Neural cell (in vitro differentiated cells): ENCODE measurements around the gene CD151. TPM values are rescaled to one million over a fixed set of nuclear protein-coding genes. Genes with fewer than 3 reads are reported as not detected.

Experiments
- H2AFZ ChIP-seq: fragments of 200-600, 300-800 bp; sonication (generic), shearing (Covaris generic); 2 replicates; pipeline ENCODE4 v1.6.0; 2014; ENCODE audit warnings: low read depth, mild to moderate bottlenecking, antibody characterized with exemption, low read length, moderate library complexity
- H3F3A ChIP-seq: fragments of 200-600 bp; shearing (Covaris generic); 2 replicates; pipeline ENCODE4 v1.6.1; 2016; ENCODE audit warnings: mild to moderate bottlenecking, moderate library complexity, mixed read lengths, antibody characterized with exemption, low read length; ENCODE audit not compliant: insufficient read depth, poor library complexity, severe bottlenecking
- H3K27ac ChIP-seq: fragments of 200-600, 300-800 bp; sonication (generic), shearing (Covaris generic); 2 replicates; pipeline ENCODE4 v1.5.1; 2014; ENCODE audit warnings: mild to moderate bottlenecking, low read length, moderate library complexity
- H3K27me3 ChIP-seq: fragments of 300-800, 200-600 bp; sonication (generic), shearing (Covaris generic); 2 replicates; pipeline ENCODE4 v1.6.0; 2014; ENCODE audit warnings: mild to moderate bottlenecking, low read depth, low read length, moderate library complexity; ENCODE audit not compliant: insufficient read depth
- H3K36me3 ChIP-seq: fragments of 300-800, 200-600 bp; sonication (generic), shearing (Covaris generic); 2 replicates; pipeline ENCODE4 v1.5.1; 2014; ENCODE audit warnings: mild to moderate bottlenecking, antibody characterized with exemption, low read length, moderate library complexity; ENCODE audit not compliant: insufficient read depth
- H3K4me2 ChIP-seq: fragments of 300-800, 200-600 bp; sonication (generic), shearing (Covaris generic); 2 replicates; pipeline ENCODE4 v1.6.0; 2014; ENCODE audit warnings: mild to moderate bottlenecking, low read length
- H3K4me3 ChIP-seq: fragments of 300-800, 200-600 bp; sonication (generic), shearing (Covaris generic); 2 replicates; pipeline ENCODE4 v1.5.1; 2014; ENCODE audit warnings: mild to moderate bottlenecking, low read length, moderate library complexity
- H3K79me2 ChIP-seq: fragments of 200-600 bp; shearing (Covaris generic); replicated peaks from 2 replicates; pipeline ENCODE4 v1.6.0; 2014; ENCODE audit warnings: mild to moderate bottlenecking, low read length, moderate library complexity; ENCODE audit not compliant: insufficient read depth
- H3K9ac ChIP-seq: fragments of 300-800, 200-600 bp; sonication (generic), shearing (Covaris generic); 2 replicates; pipeline ENCODE4 v1.6.1; 2016; ENCODE audit warnings: mild to moderate bottlenecking, low read length, mixed read lengths
- H3K9me2 ChIP-seq: fragments of 200-600 bp; shearing (Covaris generic); 2 replicates; pipeline ENCODE4 v1.6.1; 2016; ENCODE audit warnings: mild to moderate bottlenecking, low read length, mixed read lengths; ENCODE audit not compliant: insufficient read depth
- H3K9me3 ChIP-seq: fragments of 200-600, 300-800 bp; sonication (generic), shearing (Covaris generic); 2 replicates; pipeline ENCODE4 v1.6.1; 2016; ENCODE audit warnings: mild to moderate bottlenecking, mixed run types, low read length, moderate library complexity, mixed read lengths
- H4K20me1 ChIP-seq: fragments of 200-600 bp; shearing (Covaris generic); 2 replicates; pipeline ENCODE4 v1.6.1; 2016; ENCODE audit warnings: mild to moderate bottlenecking, mixed run types; ENCODE audit not compliant: insufficient read depth
- EP300 ChIP-seq: fragments of 450-650 bp; conservative IDR thresholded peaks from 2 replicates; pipeline ENCODE4 v1.6.1; 2014; ENCODE audit warnings: antibody characterized with exemption, mild to moderate bottlenecking, moderate library complexity; ENCODE audit not compliant: poor library complexity, severe bottlenecking
- EZH2 ChIP-seq: fragments of 200-600, 300-800 bp; shearing (Covaris generic), sonication (generic); IDR thresholded peaks from 2 replicates; pipeline ENCODE4 v1.6.1; 2014; ENCODE audit warnings: antibody characterized with exemption, low read length, borderline replicate concordance, mild to moderate bottlenecking; ENCODE audit not compliant: insufficient read depth, poor library complexity, severe bottlenecking
- MXI1 ChIP-seq: fragments of 450-650 bp; conservative IDR thresholded peaks from 2 replicates; pipeline ENCODE4 v1.6.1; 2014; ENCODE audit warnings: antibody characterized with exemption, mild to moderate bottlenecking; ENCODE audit not compliant: poor library complexity, severe bottlenecking
- POLR2AphosphoS5 ChIP-seq: IDR thresholded peaks from 2 replicates; pipeline ENCODE4 v1.6.1; 2012
- RAD21 ChIP-seq: fragments of 450-650 bp; conservative IDR thresholded peaks from 2 replicates; pipeline ENCODE4 v1.6.1; 2014; ENCODE audit warnings: antibody characterized with exemption, mild to moderate bottlenecking, moderate library complexity
- SMC3 ChIP-seq: fragments of 450-650 bp; conservative IDR thresholded peaks from 2 replicates; pipeline ENCODE4 v1.6.1; 2014; ENCODE audit warnings: antibody characterized with exemption, mild to moderate bottlenecking, moderate library complexity; ENCODE audit not compliant: poor library complexity
- TAF1 ChIP-seq: IDR thresholded peaks from 2 replicates; pipeline ENCODE4 v1.6.1; 2012; ENCODE audit warnings: low read depth
- polyA plus RNA-seq: library from polyadenylated mRNA; depleted of rRNA; stranded (reverse); fragments of >200 nt; gene quantifications from 2 replicates; pipeline ENCODE4 v1.2.3, GENCODE V29; 2014
- TF ChIP-seq, protein P1 (sequence below): fragments of 450-650 bp; IDR thresholded peaks from 2 replicates; pipeline ENCODE4 v1.5.1; 2014; ENCODE audit warnings: antibody characterized with exemption, mild to moderate bottlenecking, moderate library complexity; ENCODE audit not compliant: poor library complexity, severe bottlenecking
- TF ChIP-seq, protein P2 (sequence below): IDR thresholded peaks from 2 replicates; pipeline ENCODE4 v1.6.1; 2012; ENCODE audit warnings: borderline replicate concordance

The CD151 gene
- polyA plus RNA-seq, 1 donor from 2014 or later = 70.8 TPM

DNA sequence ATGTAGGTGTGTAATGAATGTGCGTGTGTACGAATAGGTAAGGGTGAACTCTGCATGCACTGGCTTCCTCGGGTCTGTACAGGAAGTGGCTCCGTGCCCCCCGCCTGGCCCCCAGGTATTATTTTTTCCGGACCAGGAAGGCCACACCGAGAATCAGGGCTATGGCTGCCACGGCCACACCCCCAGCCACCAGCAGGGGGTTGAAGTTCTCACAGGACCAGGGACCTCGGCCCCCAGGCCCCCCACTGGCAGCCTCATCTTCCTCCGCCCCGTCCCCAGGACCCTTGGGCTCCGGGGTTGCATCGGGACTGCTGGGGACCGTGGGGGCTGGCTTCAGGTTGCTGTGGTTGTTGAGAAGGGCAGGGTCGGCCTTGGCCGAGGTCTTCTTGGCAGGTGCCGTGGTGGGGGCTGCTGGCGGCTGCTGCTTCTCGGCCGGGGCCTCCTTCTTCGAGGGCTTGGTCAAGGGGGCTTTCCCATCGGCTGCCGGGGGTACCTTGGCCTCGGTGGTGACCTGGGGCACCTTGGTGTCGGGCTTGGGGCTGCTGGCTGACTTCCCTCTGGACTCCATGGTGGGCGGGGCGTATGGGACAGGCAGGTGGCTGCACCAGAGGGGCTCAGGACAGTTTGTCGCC is 44.6 kb upstream of the CD151 start:
- peak overlapping the region; percentile 83 for H3K4me3 ChIP-seq
- no peak overlapping the region for H3K4me2 ChIP-seq
- H3K27me3 ChIP-seq = no peaks in the 10 kb centered on the region
- no peak overlapping the region for H3K9ac ChIP-seq
- no peaks in the 10 kb centered on the region for H4K20me1 ChIP-seq
- no peaks in the 10 kb centered on the region for H3F3A ChIP-seq
- H3K9me2 ChIP-seq = no peaks in the 10 kb centered on the region
- H3K27ac ChIP-seq = no peak overlapping the region
- TF ChIP-seq EZH2 (no peak), EP300 (no peak), TAF1 (no peak), SMC3 (no peak), MXI1 (no peak), POLR2AphosphoS5 (no peak), RAD21 (no peak)
- TF ChIP-seq, protein P1, sequence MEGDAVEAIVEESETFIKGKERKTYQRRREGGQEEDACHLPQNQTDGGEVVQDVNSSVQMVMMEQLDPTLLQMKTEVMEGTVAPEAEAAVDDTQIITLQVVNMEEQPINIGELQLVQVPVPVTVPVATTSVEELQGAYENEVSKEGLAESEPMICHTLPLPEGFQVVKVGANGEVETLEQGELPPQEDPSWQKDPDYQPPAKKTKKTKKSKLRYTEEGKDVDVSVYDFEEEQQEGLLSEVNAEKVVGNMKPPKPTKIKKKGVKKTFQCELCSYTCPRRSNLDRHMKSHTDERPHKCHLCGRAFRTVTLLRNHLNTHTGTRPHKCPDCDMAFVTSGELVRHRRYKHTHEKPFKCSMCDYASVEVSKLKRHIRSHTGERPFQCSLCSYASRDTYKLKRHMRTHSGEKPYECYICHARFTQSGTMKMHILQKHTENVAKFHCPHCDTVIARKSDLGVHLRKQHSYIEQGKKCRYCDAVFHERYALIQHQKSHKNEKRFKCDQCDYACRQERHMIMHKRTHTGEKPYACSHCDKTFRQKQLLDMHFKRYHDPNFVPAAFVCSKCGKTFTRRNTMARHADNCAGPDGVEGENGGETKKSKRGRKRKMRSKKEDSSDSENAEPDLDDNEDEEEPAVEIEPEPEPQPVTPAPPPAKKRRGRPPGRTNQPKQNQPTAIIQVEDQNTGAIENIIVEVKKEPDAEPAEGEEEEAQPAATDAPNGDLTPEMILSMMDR = no peak
- TF ChIP-seq, protein P2, sequence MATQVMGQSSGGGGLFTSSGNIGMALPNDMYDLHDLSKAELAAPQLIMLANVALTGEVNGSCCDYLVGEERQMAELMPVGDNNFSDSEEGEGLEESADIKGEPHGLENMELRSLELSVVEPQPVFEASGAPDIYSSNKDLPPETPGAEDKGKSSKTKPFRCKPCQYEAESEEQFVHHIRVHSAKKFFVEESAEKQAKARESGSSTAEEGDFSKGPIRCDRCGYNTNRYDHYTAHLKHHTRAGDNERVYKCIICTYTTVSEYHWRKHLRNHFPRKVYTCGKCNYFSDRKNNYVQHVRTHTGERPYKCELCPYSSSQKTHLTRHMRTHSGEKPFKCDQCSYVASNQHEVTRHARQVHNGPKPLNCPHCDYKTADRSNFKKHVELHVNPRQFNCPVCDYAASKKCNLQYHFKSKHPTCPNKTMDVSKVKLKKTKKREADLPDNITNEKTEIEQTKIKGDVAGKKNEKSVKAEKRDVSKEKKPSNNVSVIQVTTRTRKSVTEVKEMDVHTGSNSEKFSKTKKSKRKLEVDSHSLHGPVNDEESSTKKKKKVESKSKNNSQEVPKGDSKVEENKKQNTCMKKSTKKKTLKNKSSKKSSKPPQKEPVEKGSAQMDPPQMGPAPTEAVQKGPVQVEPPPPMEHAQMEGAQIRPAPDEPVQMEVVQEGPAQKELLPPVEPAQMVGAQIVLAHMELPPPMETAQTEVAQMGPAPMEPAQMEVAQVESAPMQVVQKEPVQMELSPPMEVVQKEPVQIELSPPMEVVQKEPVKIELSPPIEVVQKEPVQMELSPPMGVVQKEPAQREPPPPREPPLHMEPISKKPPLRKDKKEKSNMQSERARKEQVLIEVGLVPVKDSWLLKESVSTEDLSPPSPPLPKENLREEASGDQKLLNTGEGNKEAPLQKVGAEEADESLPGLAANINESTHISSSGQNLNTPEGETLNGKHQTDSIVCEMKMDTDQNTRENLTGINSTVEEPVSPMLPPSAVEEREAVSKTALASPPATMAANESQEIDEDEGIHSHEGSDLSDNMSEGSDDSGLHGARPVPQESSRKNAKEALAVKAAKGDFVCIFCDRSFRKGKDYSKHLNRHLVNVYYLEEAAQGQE = no peak
- H3K9me3 ChIP-seq = no peaks in the 10 kb centered on the region
- no peak overlapping the region for H2AFZ ChIP-seq
- no peaks in the 10 kb centered on the region for H3K36me3 ChIP-seq
- H3K79me2 ChIP-seq = peaks cover 6% of the 10 kb centered on the region

DNA sequence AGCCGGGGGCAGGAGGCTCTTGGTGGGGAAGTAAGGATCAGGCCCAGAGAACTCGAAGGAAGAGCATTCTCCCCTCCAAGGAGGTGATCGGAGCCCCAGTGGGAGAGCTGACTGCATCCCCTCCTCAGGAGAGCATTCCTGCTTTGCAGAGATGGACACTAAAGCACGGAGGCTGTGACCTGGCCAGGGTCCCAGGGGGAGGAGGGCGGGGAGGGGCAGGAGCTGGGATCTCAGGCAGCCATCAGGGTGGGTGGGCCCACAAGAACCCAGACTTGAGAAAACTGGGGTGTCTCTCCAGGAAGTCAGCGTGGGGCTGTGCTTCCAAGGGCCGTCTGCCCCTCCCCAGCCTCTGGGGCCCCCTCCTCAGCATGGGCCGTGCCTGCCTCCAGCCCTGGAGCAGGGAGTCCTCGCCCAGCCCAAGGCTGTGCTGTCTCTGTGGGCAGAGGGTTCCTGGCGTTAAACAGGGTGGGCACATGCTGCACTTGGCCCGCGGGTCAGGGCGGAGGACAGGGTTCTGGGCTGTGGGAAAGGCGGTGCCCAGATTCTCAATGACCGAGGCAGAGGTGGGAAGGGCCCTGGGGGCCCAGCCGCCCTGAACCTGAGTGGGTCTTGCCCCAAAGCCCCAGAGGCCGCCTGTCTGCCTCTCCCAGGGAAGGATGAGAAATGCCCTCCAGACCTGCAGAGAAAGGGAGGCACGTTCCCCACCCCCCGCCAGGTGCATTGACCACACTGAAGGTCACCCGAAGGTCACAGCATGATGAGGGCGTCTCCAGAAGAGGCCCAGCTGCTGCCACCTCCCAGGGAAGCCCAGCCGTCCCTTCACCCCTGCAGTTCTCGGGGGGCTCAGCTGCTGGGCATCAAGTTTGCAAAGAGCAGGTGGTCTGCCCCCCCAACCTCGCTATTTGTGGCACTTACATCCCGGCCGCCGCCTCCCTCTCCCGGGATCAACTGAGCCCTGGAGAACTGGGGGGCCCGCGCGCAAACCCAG is 43.5 kb upstream of the CD151 start:
- no peaks in the 10 kb centered on the region for H3K27me3 ChIP-seq
- peak overlapping the region; percentile 83 for H3K4me3 ChIP-seq
- peaks cover 6% of the 10 kb centered on the region for H3K79me2 ChIP-seq
- no peak overlapping the region for H2AFZ ChIP-seq
- peak overlapping the region; percentile 30 for H3K27ac ChIP-seq
- no peaks in the 10 kb centered on the region for H3K36me3 ChIP-seq
- TF ChIP-seq EZH2 = no peak
- peak; percentile 34 for TF ChIP-seq MXI1
- H3K9me3 ChIP-seq = no peaks in the 10 kb centered on the region
- H3K4me2 ChIP-seq = peak overlapping the region; percentile 85
- no peaks in the 10 kb centered on the region for H3K9me2 ChIP-seq
- H3K9ac ChIP-seq = peak overlapping the region; percentile 79
- H3F3A ChIP-seq = no peaks in the 10 kb centered on the region
- H4K20me1 ChIP-seq = no peaks in the 10 kb centered on the region
